Activated CD8-positive, alpha-beta memory T cell treated with anti-CD3 and anti-CD28 coated beads, Interleukin-2, amount 50 U/mL, for 24 hours (primary cell): ENCODE measurements around the gene CYP2A6.
"Not testable (repeated sequence)": the region's sequence is repeated elsewhere in the genome, so short reads cannot be mapped to it uniquely, and the experiment has no call there.

ENCODE experiments used
- DNase-seq: peaks from one replicate; pipeline ENCODE4 v3.0.0-alpha.2; 2020; ENCODE audit errors: extremely low read depth

The CYP2A6 gene

GRCh38 chr19:40818480-40819399 lies 31.5 kb downstream of the CYP2A6 start:
- DNase-seq: peak; percentile 42

DNA sequence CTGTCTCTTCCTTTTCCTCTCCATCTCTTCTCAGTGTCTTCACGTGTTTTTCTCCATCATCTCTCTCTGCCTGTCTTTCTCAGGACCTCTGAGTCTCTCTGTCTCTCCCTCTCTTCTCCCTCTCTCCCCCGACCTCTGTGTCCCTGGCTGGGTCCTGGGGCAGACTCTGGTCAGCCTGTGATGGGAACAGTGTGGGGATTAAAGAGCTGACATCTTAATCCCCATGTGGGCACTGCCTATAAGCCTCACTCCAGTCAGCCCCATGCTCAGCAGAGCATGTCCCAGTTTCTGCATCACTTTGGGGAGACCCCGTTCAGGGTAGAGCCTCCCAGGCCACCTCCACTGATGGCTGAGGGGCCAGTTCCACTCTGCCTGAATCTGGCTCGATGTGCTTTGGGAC lies 35.0 kb downstream of the CYP2A6 start:
- no peak for DNase-seq

DNA sequence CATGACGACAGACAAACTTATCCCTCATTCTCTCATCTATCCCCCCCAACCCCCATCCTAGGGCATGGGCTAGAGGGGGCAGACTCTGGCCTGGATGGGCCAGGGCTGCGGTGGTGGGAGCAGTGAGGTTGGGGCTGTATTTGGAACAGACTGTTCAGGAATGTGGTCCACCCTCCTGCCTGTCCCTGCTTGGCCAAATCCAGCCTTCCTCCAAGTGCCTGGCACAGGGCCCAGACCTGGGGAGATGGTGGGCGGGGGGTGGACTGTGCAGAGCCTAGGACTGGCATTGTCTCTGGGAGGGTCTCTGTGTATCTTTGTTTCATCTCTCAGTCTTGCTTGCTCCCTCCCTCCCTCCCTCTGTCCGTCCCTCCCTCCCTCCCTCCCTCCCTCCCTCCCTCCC lies 37.1 kb downstream of the CYP2A6 start:
- DNase-seq: no peak

DNA sequence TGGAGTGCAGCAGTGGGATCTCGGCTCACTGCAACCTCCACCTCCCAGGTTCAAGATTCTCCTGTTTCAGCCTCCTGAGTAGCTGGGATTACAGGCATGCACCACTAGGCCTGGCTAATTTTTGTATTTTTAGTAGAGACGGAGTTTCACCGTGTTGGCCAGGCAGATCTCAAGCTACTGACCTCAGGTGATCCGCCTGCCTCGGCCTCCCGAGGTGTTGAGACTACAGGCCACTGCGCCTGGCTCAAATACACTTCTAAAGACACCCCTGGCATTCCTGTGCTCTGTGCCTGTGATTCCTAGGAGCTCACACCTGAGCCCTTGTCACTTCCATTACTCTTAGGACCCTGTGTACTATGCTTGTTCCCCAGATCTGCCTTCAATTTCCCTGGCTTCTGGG lies 37.7 kb downstream of the CYP2A6 start:
- not testable (repeated sequence) for DNase-seq

GRCh38 chr19:40811478-40812341 lies 38.5 kb downstream of the CYP2A6 start:
- no peak for DNase-seq

GRCh38 chr19:40810649-40811408 lies 39.4 kb downstream of the CYP2A6 start:
- DNase-seq: not testable (repeated sequence)

GRCh38 chr19:40810160-40810559 lies 40.1 kb downstream of the CYP2A6 start:
- DNase-seq: no peak

- DNase-seq: no peak
Measured at GRCh38 chr19:40809358-40810086, 40.7 kb downstream of the CYP2A6 start.

DNA sequence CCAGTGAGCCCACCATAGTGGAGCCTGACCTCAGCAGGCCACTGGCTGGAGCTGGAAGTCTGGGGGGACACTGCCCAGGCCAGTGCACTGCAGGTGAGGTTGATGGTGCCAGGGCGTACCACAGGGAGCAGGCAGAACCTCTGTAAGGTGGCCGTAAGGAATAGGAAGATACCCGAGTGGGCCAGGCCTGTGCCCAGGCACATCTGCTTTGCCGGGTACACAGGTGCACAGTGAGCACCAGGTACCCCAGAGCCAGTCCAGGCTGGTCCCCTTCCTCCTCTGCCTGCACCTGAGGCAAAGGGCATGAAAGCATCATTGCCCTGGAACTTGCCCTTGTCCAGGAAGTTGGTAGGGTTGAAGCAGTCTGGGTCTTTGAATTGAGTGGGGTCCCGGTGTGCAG lies 41.8 kb downstream of the CYP2A6 start:
- no peak for DNase-seq

- no peak for DNase-seq
Measured at GRCh38 chr19:40808021-40808325, 42.3 kb downstream of the CYP2A6 start.

GRCh38 chr19:40807147-40808020 lies 42.9 kb downstream of the CYP2A6 start:
- DNase-seq: no peak

DNA sequence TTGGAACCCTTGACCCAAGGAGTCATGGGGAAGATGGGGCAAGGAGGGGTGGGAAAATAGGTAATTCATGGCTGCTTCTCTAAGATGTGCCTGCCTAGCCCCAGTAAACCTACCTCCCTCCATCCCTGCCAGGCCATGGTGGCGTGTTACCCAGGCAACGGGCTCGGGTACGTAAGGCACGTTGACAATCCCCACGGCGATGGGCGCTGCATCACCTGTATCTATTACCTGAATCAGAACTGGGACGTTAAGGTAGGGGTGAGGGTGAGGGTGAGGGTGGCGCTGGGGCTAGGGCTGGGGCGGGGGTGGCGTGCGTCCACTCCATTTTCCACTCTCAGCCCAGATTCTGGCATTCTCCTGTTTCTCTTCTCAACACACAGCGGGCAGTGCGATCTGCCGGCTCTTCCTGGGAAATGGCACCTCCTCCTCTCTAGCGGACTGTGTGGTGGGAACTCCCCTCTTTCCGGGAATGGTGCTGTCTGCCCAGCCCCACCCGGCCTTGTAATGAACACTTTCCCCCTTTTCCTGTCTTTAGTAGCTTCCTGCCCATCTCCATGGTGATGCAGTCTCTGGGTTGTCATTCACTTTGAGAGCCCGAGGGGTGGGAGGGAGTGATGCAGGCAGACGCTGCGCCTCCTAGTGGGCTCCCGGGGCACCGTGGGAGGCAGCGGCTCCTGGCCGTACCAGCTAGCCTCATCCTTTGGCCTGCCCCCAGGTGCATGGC lies 43.7 kb downstream of the CYP2A6 start:
- peak; percentile 50 for DNase-seq

- DNase-seq: no peak
Measured at GRCh38 chr19:40805258-40805868, 44.9 kb downstream of the CYP2A6 start.

DNA sequence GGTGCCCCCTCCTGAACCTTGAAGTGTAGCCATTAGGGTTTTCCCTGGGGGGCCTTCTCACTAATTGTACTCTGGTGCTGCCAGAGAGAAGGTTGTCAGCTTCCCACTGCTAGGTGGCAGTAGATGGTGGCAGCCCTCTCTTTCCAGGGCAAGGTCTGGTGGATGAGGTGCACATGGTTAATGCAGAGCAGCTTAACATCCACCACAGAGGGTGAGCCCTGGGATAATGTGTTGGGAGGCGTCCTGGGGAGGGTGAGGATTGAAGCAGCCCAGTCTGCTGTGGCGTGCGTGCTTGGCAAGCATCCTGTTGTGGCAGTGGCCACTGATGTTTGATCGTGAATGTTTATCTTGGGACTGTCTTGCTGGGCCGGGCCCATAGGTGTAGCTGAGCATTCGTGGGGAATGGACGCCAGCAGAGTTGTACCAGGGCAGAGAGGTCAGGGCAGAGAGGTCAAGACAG lies 45.4 kb downstream of the CYP2A6 start:
- no peak for DNase-seq

DNA sequence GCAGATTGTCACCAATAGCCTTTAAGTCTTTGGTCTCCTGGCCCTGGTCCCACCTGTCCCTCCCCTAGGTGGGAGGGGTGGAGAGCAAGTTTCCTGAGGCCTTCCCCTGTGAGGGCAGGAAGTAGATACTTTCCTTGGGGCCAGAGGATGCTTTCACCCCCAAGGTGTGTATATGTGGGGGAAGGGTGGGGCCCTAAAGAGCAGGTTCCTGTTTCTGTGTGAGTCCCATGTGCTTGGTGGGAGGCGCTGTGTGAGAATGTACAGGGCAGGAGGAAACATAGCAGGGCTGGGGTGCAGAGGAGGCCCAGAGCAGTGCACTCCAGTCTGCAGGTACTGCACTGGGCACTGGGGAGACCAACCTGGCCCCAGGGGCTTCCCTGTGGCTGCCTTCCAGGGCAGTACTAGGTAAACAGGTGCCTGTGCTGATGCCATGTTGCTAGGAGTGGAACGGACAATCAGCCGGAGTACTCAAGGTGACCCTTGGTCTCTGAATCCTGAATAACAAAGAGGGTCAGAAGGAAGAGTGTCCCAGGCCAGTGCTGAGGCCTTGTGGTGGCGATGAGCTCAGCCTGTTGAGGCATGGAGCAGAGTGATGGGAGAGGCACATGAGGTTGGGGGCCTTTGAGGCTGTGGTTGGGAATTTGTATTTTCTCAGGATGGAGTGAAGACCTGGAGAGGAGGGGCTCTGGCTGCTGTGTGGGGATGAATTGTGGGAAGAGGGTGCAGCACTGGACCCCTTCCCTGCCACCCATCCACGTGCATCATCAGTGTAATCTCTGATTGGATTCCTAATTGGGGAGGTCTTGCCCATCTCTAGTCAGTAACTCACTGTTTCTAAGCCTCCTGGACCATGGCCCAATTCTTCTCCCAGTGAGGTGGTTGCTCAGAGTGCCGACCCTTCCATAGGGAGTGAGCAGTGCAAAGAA lies 46.1 kb downstream of the CYP2A6 start:
- no peak for DNase-seq

- DNase-seq: no peak
Measured at GRCh38 chr19:40803170-40803856, 46.9 kb downstream of the CYP2A6 start.
